IgD-negative memory B cell (primary cell): ENCODE data around the gene NDUFS6. TPM values are rescaled to one million over a fixed set of nuclear protein-coding genes. Genes with fewer than 3 reads are reported as not detected.

Source experiments
- H3K27ac Mint-ChIP-seq, 3 donors: one replicate each; pipeline ENCODE4 v1.8.0; 2020 to 2022; ENCODE audit warnings: mild to moderate bottlenecking in 3 of 3, mixed read lengths in 3 of 3, moderate library complexity in 1 of 3
- H3K27me3 Mint-ChIP-seq: one replicate; pipeline ENCODE4 v1.8.0; 2021; ENCODE audit warnings: mixed read lengths
- H3K36me3 Mint-ChIP-seq: one replicate; pipeline ENCODE4 v1.8.0; 2020; ENCODE audit warnings: mild to moderate bottlenecking, mixed read lengths
- H3K4me1 Mint-ChIP-seq, 3 donors: one replicate each; pipeline ENCODE4 v1.8.0; 2020 to 2022; ENCODE audit warnings: mixed read lengths in 3 of 3, mild to moderate bottlenecking in 1 of 3
- H3K4me3 Mint-ChIP-seq, 4 donors: one replicate each; pipeline ENCODE4 v1.8.0; 2020 to 2022; ENCODE audit warnings: mild to moderate bottlenecking in 4 of 4, mixed read lengths in 4 of 4, moderate library complexity in 3 of 4
- H3K9me3 Mint-ChIP-seq, 3 donors: one replicate each; pipeline ENCODE4 v1.8.0; 2020 to 2021; ENCODE audit warnings: mixed read lengths in 3 of 3, mild to moderate bottlenecking in 1 of 3
- polyA plus RNA-seq: library from polyadenylated mRNA; unstranded; fragments of 300-500 nt; fragmentation: Illumina TruSeq; gene quantifications from one replicate; pipeline ENCODE4 v1.2.3, GENCODE V29; 2021

The NDUFS6 gene
- polyA plus RNA-seq, 1 donor from 2014 or later, result 66.5 TPM

DNA sequence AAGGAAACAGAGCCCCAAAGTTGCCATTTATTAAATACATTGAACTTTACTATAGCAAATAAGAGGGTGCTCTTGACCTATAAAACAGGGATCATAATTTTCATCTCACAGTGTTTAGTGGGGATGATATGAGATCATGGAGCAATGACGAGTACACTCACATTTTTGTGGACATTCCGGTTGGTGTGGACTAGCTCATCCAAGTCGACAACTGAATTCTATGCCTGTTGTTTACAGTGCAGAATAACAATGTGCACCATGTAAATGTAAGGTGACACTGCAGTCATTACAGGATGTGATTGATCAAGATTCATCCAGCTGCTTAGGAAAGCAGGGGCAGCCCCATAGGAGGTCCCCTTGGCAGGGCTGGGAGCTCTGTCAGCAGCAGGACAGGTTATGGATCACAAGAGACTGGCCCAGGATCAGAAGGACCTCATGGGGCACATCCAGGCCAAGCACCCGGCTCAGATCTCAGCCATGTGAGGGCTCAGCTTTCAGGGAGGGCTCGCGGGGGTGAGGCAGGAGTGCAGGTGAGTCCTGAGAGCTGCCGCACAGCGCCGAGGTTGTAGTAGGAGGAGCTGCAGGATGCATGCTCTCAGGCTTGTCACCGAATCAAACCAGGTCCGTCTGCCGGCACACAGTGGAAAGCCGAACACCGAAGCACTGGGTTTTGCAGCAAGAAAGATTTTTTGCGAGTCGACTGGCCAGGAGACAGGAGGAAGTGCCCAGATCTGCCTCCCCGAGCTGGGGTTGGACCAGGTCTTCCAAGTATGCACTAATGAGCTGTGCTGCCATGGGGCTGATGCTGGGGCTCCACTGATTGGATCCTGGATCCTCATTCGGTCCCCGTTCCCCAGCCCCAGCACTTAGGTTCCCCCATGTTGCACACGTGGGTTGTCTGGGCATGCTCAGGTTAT is 29.8 kb upstream of the NDUFS6 start:
- peaks cover 0 to 4% (median 2%) of the 10 kb centered on the region in 3 donors for H3K4me1 Mint-ChIP-seq
- no peak overlapping the region for H3K4me3 Mint-ChIP-seq
- H3K36me3 Mint-ChIP-seq, result no peaks in the 10 kb centered on the region
- peaks cover 0 to 2% (median 0%) of the 10 kb centered on the region in 3 donors for H3K9me3 Mint-ChIP-seq
- peaks cover 6% of the 10 kb centered on the region for H3K27me3 Mint-ChIP-seq
- H3K27ac Mint-ChIP-seq, result no peak overlapping the region

DNA sequence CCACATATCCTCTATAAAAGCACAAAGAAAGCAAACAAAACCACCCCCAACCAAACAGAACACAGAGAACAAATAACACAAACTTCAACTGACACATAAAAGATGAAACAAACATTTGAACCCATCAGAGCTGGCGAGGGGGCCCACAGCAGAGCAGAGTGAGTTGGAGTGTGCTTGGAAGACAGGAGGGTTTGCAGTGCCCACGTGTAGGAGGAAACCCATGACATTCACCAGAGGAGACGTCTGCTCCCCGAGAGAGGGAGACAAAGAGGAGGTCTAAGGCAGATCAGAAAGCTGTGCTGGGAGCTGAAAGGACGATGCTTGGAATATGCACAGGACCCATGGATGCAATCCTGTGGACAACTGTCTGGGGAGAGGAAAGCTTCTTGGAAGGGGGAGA is 28.6 kb upstream of the NDUFS6 start:
- Mint-ChIP-seq H3K4me1 (peaks cover 0 to 4% (median 2%) of the 10 kb centered on the region in 3 donors), H3K9me3 (peaks cover 0 to 2% (median 0%) of the 10 kb centered on the region in 3 donors), H3K27ac (no peak overlapping the region), H3K4me3 (no peak overlapping the region), H3K36me3 (no peaks in the 10 kb centered on the region), H3K27me3 (peaks cover 2% of the 10 kb centered on the region)

DNA sequence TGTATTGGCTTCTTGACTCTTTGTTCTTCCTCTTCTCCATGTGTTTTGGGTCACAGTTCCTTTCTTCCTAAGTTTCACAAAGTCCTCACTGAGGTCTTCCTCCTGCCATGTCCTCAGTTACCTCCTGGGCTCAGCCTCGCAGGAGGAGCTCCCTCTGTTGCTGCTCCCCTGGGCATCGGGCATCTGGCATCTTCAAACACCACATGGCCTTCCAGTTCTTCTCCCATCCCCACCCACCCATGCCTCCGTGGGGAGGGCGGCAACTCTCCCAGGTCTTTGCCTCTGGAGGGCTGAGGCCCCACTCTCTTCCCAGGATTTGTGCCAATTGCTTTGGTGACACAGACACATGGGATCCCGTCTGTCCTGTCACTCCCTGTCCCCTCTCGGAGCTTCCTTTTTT is 24.4 kb upstream of the NDUFS6 start:
- H3K27ac Mint-ChIP-seq, result no peak overlapping the region
- peaks cover 2% of the 10 kb centered on the region for H3K36me3 Mint-ChIP-seq

DNA sequence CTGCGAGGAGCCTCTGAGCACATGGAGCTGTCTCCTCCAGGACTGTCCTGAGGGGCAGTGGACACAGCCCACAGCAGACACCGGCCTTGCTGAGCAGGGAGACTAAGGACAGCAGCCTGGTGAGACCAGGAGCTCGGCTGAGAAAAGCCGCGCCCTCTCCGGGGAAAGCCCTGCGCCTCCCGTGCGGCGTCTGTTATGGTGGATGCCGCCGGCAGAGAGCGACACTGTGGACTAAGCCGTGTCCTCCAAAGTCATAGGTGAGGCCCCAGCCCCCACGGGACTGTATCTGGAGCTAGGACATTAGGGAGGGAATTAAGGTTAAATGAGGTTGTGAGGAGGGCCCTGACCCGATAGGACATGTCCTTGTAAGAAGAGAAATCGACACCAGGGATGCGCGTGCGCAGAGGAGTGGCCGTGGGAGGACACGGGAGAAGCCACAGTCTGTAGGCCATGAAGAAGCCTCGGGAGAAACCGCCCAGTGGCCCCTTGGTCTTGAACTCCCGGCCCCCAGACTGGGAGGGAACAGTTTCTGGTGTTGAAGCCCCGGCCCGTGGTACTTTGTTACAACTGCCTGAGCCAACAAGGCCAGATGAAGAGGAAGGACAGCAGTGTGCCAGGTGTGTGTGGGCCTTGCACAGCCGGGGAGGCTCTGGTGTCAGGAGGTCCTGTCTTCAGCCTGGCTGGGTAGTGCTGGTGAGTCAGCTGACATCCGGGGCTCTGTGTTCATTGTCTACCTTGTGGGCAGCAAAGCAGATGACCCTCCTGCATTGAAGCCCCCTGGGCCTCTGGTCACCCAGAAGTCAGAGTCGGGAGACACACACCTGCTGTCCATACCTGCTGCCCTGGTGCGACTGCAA is 23.7 kb upstream of the NDUFS6 start:
- Mint-ChIP-seq H3K36me3 (peaks cover 2% of the 10 kb centered on the region), H3K9me3 (no peaks in the 10 kb centered on the region), H3K4me3 (no peak overlapping the region), H3K27ac (no peak overlapping the region), H3K4me1 (peaks cover 5 to 7% (median 6%) of the 10 kb centered on the region in 3 donors), H3K27me3 (peaks cover 14% of the 10 kb centered on the region)

More for the DNA sequence above, 24.4 kb upstream of the NDUFS6 start:
- no peak overlapping the region for H3K4me3 Mint-ChIP-seq
- peaks cover 0 to 9% (median 2%) of the 10 kb centered on the region in 3 donors for H3K4me1 Mint-ChIP-seq
- H3K9me3 Mint-ChIP-seq, result no peaks in the 10 kb centered on the region
- peaks cover 9% of the 10 kb centered on the region for H3K27me3 Mint-ChIP-seq

DNA sequence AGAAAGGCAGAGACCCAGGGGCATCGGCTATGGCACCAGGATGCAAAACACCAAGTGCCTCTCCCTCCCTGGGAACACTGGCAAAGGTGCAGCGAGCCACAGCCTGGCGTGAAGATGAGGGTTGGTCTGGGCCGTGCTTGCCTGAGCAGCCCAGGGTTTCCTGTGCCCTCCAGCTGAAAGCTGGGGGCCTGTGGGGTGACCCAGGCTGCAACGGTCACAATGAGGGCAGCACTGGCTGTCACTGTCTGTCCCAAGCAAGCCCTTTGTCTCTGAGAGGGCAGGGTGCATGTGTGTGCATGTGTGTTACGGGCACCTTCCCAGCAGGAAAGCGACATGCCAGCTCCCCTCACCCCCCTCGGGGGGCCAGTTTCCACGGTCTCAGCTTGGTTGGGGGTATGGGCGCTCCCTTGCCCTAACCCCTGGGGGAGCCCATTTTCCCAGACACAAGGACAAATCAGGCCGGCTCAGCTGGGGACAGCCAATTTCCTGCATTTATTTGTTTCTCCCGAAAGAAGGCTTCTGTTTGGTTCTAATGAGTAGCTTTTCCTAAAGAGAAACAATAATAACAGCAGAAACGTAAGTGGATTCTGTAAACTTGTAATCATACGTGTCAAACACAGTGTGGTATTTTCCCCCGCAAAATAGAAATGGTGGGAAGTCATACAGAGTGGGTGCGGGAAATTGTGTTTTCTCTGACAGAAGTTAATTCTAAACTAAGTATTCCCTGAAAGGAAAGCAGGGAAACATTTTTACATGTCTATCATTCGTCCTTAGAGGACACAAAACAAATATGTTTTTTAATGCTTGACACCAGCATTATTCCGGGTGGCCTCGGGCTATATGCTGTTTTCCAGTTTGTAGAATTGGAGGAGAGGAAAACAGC is 22.8 kb upstream of the NDUFS6 start:
- no peak overlapping the region for H3K4me3 Mint-ChIP-seq
- H3K36me3 Mint-ChIP-seq, result peaks cover 2% of the 10 kb centered on the region
- H3K4me1 Mint-ChIP-seq, result peaks cover 11 to 14% (median 13%) of the 10 kb centered on the region in 3 donors
- H3K9me3 Mint-ChIP-seq, result no peaks in the 10 kb centered on the region
- no peak overlapping the region for H3K27ac Mint-ChIP-seq
- H3K27me3 Mint-ChIP-seq, result peaks cover 22% of the 10 kb centered on the region

DNA sequence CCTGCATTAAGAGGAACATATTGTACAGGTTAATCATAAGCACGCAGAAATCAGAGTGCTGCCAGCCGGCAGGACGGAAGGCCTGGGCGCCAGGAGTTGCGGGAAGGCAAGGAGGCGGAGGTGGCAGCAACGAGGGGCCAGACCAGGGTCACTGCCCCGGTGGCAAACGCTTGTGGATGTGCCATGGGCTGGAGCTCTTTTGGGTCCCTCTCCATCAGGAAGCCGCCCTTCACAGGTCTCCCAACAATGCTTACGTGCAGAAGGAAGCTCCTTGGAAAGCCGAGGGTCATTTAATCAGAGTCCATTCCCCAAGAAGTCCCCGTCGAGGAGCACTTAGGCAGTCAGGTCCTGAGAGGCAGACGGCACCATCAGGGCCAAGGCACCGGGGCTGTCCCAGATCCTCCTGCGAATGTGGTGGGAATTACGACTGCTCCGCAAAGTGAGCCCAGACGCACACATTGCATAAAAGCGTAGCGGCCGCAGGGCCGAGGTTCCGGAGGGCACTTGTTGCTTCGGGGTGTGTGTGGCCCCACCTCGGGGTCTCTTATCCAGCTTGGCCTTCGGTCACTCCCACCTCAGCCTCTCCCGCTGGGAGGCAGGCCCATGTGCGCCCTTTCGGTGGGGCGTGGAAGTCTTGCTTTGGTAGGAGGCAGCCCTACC is 22.1 kb upstream of the NDUFS6 start:
- Mint-ChIP-seq H3K27me3 (peaks cover 24% of the 10 kb centered on the region), H3K4me3 (no peak overlapping the region), H3K27ac (no peak overlapping the region), H3K36me3 (peaks cover 2% of the 10 kb centered on the region), H3K9me3 (no peaks in the 10 kb centered on the region), H3K4me1 (peaks cover 14 to 16% (median 15%) of the 10 kb centered on the region in 3 donors)

DNA sequence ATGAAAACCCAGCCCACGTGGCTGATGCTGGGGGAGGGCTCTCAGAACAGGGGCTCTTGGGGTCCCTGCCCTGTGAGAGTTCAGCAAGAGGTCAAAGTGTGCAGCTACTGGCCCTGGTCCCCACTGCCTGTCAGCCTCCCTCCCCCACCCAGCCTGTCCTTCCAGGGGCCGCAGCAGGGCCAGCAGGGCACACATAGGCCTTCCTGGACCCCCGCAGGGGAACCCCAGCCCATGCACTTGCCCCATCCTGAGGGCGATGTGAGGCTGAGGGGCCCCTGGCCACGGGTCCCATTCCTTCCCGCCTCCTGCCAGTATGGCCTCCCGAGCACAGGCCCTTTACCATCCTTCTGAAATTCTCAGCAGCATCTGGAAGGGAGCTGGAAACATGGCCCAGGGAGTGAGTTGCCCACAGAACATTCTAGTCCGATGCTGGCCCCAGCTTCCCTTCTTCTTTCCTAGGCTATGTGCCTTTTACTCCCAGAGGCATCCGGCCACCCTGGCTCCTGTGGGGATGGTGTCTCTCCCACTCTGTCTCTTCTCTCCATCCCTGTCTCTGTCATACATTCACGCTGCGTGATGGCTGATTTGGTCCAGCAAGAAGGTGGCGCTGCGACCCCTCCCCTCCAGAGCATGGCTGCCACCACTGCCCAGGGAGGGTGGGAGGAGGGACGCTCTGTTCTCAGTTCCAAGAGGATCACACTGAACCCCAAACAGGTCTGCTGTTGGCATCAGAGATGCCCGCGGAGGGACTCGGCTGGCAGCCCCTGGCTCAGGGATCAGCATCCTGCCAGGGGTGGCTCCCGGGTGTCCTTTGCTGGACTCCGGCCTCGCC is 21.2 kb upstream of the NDUFS6 start:
- H3K36me3 Mint-ChIP-seq, result peaks cover 4% of the 10 kb centered on the region
- peaks cover 0 to 2% (median 0%) of the 10 kb centered on the region in 3 donors for H3K9me3 Mint-ChIP-seq
- no peak overlapping the region for H3K4me3 Mint-ChIP-seq
- H3K27me3 Mint-ChIP-seq, result peaks cover 29% of the 10 kb centered on the region
- H3K27ac Mint-ChIP-seq, result no peak overlapping the region
- peaks cover 17 to 19% (median 19%) of the 10 kb centered on the region in 3 donors for H3K4me1 Mint-ChIP-seq

DNA sequence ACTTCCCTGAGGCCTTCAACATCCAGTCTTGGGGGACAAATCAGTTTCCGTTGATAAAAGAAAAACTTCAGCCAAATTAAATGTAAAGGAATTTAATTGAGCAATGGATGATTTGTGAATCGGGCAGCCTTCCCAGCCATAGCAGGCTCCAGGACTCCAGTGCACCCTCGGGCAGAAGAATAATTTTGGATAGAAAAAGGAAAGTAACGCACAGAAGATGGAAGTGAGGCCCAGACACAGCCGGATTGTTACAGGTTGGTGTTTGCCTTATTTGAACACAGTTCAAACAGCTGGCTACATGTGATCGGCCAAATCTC is 20.6 kb upstream of the NDUFS6 start:
- Mint-ChIP-seq H3K4me1 (peaks cover 17 to 19% (median 19%) of the 10 kb centered on the region in 3 donors), H3K27ac (no peak overlapping the region)

DNA sequence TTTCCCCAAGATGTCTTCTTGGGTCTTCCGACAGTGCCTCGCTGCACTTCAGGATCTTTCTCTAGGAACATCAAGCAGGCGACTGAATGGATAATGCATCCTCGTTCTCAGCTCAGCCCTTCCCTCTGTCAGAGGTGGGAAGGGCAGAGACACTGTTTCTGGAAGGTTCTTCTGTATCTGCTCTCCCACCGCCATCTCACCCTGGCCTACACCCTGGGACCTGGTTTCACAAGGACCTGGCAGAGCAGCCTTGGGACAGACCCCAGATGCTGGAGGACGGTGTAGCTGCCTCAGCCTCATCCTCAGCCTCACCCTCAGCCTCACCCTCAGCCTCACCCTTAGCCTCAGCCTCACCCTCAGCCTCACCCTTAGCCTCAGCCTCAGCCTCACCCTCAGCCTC is 20.1 kb upstream of the NDUFS6 start:
- H3K9me3 Mint-ChIP-seq, result peaks cover 0 to 2% (median 0%) of the 10 kb centered on the region in 3 donors
- H3K4me1 Mint-ChIP-seq, result peaks cover 17 to 19% (median 19%) of the 10 kb centered on the region in 3 donors
- H3K27ac Mint-ChIP-seq, result no peak overlapping the region
- peaks cover 4% of the 10 kb centered on the region for H3K36me3 Mint-ChIP-seq
- H3K27me3 Mint-ChIP-seq, result peaks cover 29% of the 10 kb centered on the region
- H3K4me3 Mint-ChIP-seq, result no peak overlapping the region

More for the DNA sequence above, 20.6 kb upstream of the NDUFS6 start:
- Mint-ChIP-seq H3K4me3 (no peak overlapping the region), H3K27me3 (peaks cover 29% of the 10 kb centered on the region), H3K36me3 (peaks cover 4% of the 10 kb centered on the region), H3K9me3 (peaks cover 0 to 2% (median 0%) of the 10 kb centered on the region in 3 donors)

DNA sequence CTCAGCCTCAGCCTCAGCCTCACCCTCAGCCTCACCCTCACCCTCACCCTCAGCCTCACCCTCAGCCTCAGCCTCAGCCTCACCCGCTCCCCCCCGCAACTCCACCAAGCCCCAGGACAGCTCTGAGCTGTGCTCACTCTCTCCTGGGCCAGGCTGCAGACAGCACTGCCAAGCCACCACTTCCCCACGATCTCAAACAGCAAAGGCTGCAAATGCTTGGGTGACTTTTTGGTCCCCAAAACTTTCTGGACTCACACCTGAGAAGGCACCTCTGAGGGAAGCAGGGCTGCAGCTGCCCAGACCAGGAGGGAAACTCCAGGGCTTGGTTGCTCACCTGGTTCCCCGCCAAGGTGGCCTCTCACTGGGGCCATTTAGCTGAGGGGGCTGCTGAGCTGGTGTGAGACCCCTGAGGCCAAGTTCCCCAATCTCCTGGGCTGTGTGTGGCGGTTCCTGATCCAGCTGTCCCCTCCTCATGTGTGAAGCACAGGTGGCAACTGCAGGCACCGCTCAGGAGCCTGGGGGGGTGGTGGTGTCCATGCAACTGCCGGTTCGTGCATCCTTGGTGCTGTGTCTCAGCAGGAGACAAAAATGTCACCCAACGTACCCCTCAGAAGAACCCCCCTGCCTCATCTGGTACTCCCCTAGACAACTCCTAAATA is 19.4 kb upstream of the NDUFS6 start:
- Mint-ChIP-seq H3K9me3 (peaks cover 0 to 2% (median 0%) of the 10 kb centered on the region in 3 donors), H3K4me1 (peaks cover 17 to 19% (median 19%) of the 10 kb centered on the region in 3 donors), H3K27ac (no peak overlapping the region), H3K4me3 (peak overlapping the region in 2 of 4 donors; percentile 67 to 75), H3K36me3 (peaks cover 4% of the 10 kb centered on the region), H3K27me3 (peaks cover 29% of the 10 kb centered on the region)

DNA sequence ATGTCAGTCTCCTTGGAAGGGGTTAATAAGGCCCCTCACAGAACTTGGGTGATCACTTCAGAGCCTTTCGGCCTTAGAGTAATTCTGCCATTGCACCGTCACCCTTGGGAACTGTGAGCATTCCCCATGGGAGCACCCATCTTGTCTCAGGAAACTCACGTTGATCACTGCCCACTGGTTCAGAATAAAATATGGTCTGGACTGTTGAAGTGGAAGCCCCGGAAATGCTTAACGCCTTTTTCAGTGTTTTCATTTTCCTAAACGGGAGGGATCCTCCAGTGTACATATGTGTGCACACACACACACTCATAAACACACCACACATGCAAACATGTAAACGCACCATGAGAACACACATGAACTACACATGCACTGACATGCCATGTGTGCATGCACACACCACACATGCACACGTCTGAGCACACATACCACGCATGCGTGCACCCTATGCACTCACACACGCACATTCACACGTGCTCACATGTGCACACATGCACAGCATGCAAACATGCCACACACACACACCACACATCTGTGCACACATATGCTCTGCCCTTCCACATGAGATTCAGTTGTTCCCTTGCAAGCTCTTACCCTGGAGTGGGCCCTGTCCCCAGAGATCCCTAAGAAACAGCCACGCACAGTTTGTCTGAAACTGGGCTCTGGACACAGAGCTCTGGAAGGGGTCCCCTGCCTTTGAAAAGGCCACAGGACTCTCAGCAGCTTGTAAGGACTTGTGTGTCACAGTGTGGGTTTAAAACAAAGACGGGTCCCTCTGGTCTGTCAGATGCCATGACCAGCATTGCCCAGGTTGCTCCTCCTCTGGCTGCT is 18.6 kb upstream of the NDUFS6 start:
- Mint-ChIP-seq H3K27me3 (peaks cover 29% of the 10 kb centered on the region), H3K9me3 (peaks cover 0 to 2% (median 0%) of the 10 kb centered on the region in 3 donors), H3K4me3 (peak overlapping the region in 3 of 4 donors; percentile 73 to 76 (median 75)), H3K4me1 (peaks cover 17 to 19% (median 19%) of the 10 kb centered on the region in 3 donors), H3K27ac (peak overlapping the region in 1 of 3 donors; percentile 52), H3K36me3 (peaks cover 4% of the 10 kb centered on the region)

DNA sequence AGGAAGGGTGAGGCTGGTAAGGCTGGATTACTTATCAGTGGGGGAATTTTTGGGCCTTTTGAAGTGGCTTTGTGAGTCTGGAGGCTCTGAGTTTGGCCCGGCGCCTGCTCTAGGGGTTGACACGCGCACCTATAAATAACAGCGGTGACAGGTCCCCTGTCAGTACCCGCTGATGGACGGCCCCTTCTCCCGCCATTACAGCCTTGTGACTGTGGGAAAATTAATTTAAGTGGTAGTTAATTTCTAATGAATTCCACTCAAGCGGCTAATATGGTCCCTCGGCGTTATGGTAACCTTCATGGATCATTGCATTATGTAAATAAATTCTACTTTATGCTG is 18.0 kb upstream of the NDUFS6 start:
- H3K4me1 Mint-ChIP-seq, result peaks cover 17 to 19% (median 19%) of the 10 kb centered on the region in 3 donors
- H3K27ac Mint-ChIP-seq, result peak overlapping the region in 1 of 3 donors; percentile 52
- H3K4me3 Mint-ChIP-seq, result peak overlapping the region in 3 of 4 donors; percentile 73 to 76 (median 75)
- peaks cover 4% of the 10 kb centered on the region for H3K36me3 Mint-ChIP-seq
- peaks cover 0 to 2% (median 0%) of the 10 kb centered on the region in 3 donors for H3K9me3 Mint-ChIP-seq
- H3K27me3 Mint-ChIP-seq, result peaks cover 29% of the 10 kb centered on the region
